Fibroblast of mammary gland (primary cell): Measurements from ENCODE around the gene BICC1.
"Not testable (repeated sequence)": the region's sequence is repeated elsewhere in the genome, so short reads cannot be mapped to it uniquely, and the experiment has no call there.

Experiments
- DNase-seq: peaks from one replicate; pipeline ENCODE4 v3.0.0-alpha.2; 2010; ENCODE audit warnings: low read depth
- H3K4me3 ChIP-seq: 2 replicates; pipeline ENCODE4 v1.5.1; 2011; ENCODE audit warnings: low read depth, mild to moderate bottlenecking, low read length, moderate library complexity; ENCODE audit not compliant: control insufficient read depth
- TF ChIP-seq, protein P1 (sequence below): conservative IDR thresholded peaks from 2 replicates; pipeline ENCODE4 v1.5.1; 2011; ENCODE audit warnings: low read depth, low read length, inconsistent platforms; ENCODE audit not compliant: control insufficient read depth, insufficient read depth

BICC1 gene

DNA sequence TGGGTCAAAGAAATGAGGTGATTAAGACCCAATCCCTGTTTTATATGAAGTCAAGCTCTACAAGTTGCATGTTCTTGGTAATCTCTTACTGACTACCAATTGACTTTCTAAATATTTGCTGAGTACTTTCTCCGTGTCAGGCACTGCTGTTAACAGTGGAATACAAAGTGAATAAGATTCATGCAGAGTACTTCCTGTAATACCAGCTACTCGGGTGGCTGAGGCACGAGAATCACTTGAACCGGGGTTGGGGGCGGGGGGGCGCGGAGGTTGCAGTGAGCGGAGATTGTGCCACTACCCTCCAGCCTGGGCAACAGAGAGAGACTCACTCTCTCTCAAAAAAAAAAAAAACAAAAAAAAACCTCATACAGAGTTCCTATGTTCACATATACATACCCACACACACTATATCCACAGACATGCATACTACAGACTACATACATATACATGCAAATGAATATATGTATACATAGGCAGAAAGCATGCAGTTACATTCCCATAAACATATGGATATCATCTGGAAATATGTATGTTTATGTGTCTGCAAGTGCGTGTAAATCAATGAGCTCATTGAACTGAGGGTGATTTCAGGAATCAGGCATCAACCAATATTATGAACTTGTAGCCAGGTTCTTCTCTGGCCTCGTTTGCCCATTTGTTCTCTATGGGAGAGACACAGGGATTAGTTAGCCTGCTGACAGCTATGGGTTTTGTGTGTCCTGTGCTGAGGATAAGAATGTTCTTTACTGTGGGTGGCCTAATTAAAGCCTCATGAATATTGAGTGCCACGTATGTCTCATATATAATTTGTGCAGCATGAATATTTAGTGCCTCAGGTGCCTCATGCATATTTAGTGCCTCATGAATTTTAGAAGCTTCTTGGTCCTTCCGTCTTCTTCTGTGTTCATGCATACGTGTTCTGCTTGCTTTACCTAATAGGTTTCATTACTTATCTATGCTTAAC lies 73.9 kb downstream of the BICC1 start:
- H3K4me3 ChIP-seq = no peak overlapping the region
- TF ChIP-seq, protein P1, sequence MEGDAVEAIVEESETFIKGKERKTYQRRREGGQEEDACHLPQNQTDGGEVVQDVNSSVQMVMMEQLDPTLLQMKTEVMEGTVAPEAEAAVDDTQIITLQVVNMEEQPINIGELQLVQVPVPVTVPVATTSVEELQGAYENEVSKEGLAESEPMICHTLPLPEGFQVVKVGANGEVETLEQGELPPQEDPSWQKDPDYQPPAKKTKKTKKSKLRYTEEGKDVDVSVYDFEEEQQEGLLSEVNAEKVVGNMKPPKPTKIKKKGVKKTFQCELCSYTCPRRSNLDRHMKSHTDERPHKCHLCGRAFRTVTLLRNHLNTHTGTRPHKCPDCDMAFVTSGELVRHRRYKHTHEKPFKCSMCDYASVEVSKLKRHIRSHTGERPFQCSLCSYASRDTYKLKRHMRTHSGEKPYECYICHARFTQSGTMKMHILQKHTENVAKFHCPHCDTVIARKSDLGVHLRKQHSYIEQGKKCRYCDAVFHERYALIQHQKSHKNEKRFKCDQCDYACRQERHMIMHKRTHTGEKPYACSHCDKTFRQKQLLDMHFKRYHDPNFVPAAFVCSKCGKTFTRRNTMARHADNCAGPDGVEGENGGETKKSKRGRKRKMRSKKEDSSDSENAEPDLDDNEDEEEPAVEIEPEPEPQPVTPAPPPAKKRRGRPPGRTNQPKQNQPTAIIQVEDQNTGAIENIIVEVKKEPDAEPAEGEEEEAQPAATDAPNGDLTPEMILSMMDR = no peak

DNA sequence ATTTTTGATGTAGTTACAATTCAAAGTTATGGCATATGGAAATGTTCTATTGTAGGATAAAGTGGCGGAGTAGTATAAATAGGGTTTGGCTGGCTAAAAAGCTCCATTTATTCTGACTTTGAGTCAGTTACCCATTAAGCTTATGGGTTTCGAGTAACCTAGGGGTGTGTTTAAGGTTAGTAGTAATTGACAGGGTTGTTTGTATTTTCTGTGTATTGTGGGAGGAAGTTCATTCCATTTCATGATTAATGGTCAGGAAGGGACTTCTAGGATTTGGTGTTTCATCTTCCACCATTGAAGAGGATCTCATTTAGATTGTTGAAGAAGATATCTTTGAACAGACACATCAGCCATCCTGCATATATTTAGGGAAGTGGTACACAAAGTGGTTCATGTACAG lies 75.0 kb downstream of the BICC1 start:
- H3K4me3 ChIP-seq = no peak overlapping the region

More for the DNA sequence above, 73.9 kb downstream of the BICC1 start:
- DNase-seq = no peak

DNA sequence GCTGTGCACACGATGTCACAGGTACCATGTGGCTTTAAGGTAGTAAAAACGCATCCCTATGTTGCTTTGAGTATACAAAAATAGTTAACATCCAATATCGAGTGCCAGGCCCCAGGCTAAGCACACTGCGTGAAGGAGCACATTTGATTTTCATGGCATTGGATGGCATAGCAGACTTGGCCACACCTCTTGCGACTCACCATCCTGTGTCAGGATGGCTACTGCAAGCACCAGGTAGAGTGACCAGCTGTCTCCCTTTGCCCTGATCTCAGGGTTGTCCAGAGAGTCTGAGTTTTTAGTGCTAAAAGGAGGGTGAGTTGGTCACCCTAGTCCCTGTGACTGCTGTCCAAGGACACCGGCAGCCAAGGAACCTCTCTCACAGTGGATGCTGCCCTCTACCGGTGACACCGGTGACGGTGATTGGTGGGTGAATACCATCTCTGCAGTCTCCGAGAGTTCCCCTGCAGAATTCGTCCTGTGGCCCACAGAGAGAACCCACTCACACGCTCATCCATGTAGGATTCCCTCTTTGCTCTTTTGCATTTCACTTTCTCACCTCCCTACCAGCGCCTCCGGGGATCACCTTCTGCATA lies 76.1 kb downstream of the BICC1 start:
- DNase-seq = no peak
- TF ChIP-seq, protein P1 = peak; percentile 9
- no peak overlapping the region for H3K4me3 ChIP-seq

More for the DNA sequence above, 75.0 kb downstream of the BICC1 start:
- no peak for DNase-seq
- TF ChIP-seq, protein P1 = no peak

DNA sequence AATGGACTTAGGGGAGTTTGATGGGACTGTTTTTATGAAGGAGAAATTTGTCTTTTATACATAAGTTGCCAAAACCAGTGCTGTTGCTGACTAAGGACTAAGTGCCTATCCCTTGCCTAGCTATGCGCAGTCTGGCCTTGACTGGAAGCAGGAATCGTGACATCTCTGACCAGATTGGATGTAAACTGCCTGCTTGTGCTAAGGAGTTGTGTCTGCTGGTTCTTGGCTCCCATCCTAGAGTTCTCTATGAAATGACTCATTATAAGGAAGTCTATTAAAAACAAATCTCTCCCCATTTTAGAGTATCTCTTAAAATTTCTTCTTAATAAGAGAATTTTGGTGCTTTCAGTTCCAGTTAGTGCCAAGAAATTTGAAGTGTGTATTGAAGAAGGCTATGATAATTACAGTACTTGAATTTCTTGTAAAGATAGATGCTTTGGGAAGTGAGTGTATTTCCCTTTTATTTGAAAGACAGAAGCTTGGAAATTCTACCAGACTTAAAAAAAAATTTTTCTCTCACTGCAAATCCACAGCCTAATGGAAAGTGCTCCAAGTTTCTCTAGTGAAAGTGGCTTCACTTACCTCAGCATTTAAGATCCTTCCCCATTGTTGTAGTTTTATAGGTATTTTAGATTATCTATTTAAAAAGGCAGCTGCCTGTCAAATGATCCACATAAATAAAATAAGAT lies 77.6 kb downstream of the BICC1 start:
- TF ChIP-seq, protein P1 = no peak
- H3K4me3 ChIP-seq = no peak overlapping the region
- peak; percentile 98 for DNase-seq

DNA sequence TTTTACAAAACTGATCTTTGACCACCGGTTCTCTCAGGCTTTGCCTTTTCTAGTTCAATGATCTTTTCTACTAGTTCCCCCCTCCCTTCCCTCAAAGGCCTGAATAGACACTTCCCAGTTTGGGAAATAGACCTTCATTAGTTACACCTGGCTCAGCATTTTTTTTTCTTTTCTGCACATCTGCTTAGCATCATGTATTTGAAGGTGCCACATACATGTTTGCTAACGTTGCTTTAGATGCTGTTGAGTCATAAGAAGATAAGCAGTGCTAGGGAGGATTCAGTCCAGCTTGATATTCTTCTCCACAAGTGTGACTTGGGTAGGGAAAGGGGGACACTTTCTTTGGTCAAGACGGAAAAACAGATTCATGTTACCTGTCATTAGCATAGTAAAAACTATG lies 78.3 kb downstream of the BICC1 start:
- TF ChIP-seq, protein P1 = no peak
- DNase-seq = no peak

DNA sequence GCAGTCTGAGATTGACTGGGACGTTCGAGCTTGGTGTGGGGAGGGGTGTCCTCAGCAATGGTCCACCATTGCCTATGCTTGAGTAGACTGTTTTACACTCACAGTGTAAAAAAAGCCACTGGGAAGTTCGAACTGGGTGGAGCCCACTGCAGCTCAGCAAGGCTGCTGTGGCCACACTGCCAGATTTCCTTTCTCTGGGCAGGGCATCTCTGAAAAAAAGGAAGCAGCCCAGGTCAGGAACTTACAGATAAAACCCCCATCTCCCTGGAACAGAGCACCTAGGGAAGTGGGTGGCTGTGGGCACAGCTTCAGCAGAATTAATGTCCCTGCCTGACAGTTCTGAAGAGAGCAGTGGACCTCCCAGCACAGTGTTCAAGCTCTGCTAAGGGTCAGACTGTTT lies 80.3 kb downstream of the BICC1 start:
- TF ChIP-seq, protein P1 = no peak
- no peak overlapping the region for H3K4me3 ChIP-seq
- no peak for DNase-seq

More for the DNA sequence above, 78.3 kb downstream of the BICC1 start:
- H3K4me3 ChIP-seq = no peak overlapping the region

DNA sequence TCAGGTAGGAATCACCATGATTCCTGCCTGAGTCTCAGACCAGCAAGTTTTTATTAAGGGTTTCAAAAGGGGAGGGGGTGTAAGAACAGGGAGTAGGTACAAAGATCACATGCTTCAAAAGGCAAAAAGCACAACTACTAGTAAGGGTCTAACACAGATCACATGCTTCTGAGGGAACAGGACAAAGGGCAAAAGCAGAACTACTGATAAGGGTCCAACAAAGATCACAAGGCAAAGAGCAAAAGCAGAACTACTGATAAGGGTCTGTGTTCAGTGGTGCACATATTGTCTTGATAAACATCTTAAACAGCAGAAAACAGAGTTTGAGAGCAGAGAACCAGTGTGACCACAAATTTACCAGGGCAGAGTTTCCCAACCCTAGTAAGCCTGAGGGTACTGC lies 84.5 kb downstream of the BICC1 start:
- H3K4me3 ChIP-seq, DNase-seq: not testable (repeated sequence)
